NCI-H2081 treated with DMSO at 0.1 percent for 48 hours (cell line): Measurements from ENCODE around the gene DNMT3B.

Experiments
- DNase-seq: peaks from one replicate; lab custom pipeline; 2025; lab: John Stamatoyannopoulos, UW

Gene DNMT3B

GRCh38 chr20:32823737-32824588 is 61.8 kb downstream of the DNMT3B start:
- no peak for DNase-seq

- no peak for DNase-seq
These were observed 66.0 kb downstream of the DNMT3B start for GRCh38 chr20:32828029-32828680.

- DNase-seq: no peak
These were observed 67.3 kb downstream of the DNMT3B start for GRCh38 chr20:32829311-32830005.

GRCh38 chr20:32830437-32830836 is 68.3 kb downstream of the DNMT3B start:
- no peak for DNase-seq

- DNase-seq: no peak
These were observed 69.8 kb downstream of the DNMT3B start for GRCh38 chr20:32831982-32832381.

- DNase-seq: no peak
These were observed 70.5 kb downstream of the DNMT3B start for GRCh38 chr20:32832664-32833063.

- no peak for DNase-seq
These were observed 72.8 kb downstream of the DNMT3B start for GRCh38 chr20:32834972-32835371.

GRCh38 chr20:32837157-32837556 is 75.0 kb downstream of the DNMT3B start:
- DNase-seq: no peak

GRCh38 chr20:32839227-32839981 is 77.2 kb downstream of the DNMT3B start:
- no peak for DNase-seq

- DNase-seq: no peak
These were observed 77.7 kb downstream of the DNMT3B start for GRCh38 chr20:32839982-32840285.

GRCh38 chr20:32841174-32841573 is 79.0 kb downstream of the DNMT3B start:
- no peak for DNase-seq

GRCh38 chr20:32841632-32842031 is 79.4 kb downstream of the DNMT3B start:
- no peak for DNase-seq

GRCh38 chr20:32842688-32843524 is 80.7 kb downstream of the DNMT3B start:
- no peak for DNase-seq

- DNase-seq: no peak
These were observed 83.6 kb downstream of the DNMT3B start for GRCh38 chr20:32845786-32846185.

- DNase-seq: no peak
These were observed 84.7 kb downstream of the DNMT3B start for GRCh38 chr20:32846852-32847251.

- no peak for DNase-seq
These were observed 85.8 kb downstream of the DNMT3B start for GRCh38 chr20:32847964-32848363.

GRCh38 chr20:32848846-32849245 is 86.7 kb downstream of the DNMT3B start:
- no peak for DNase-seq

GRCh38 chr20:32849577-32849976 is 87.4 kb downstream of the DNMT3B start:
- no peak for DNase-seq

- no peak for DNase-seq
These were observed 93.2 kb downstream of the DNMT3B start for GRCh38 chr20:32855387-32855786.

- DNase-seq: no peak
These were observed 96.0 kb downstream of the DNMT3B start for GRCh38 chr20:32858189-32858588.
